Measurements from ENCODE around the gene GYG2.

Gene GYG2

GRCh38 chrX:2828959-2829411 is 255 bp downstream of the GYG2 start:
- Histone ChIP-seq H3K4me1 (ENCODE audit: control extremely low read depth in 1 of 4, control insufficient read depth in 4 of 4, insufficient read depth in 4 of 4, low read length in 3 of 4) (peaks cover 0 to 15% (median 3%) of the 10 kb centered on the region in 4 experiments), H3K36me3 (ENCODE audit: control insufficient read depth in 4 of 4, insufficient read depth in 4 of 4, low read length in 3 of 4) (no peaks in the 10 kb centered on the region), H3K27ac (ENCODE audit: insufficient read depth in 1 of 2, low read depth in 1 of 2, low read length in 2 of 2, poor library complexity in 1 of 2, severe bottlenecking in 2 of 2) (no peak overlapping the region), H3K27me3 (replicated peaks in 2 of 5; ENCODE audit: control insufficient read depth in 4 of 5, insufficient read depth in 5 of 5, low read length in 4 of 5) (peaks cover 0 to 46% (median 5%) of the 10 kb centered on the region in 5 experiments), H3K4me3 (ENCODE audit: control insufficient read depth in 1 of 7, extremely low read depth in 1 of 7, insufficient read depth in 4 of 7, low read depth in 2 of 7, low read length in 6 of 7) (peak overlapping the region in 5 of 7 experiments; percentile 19 to 62 (median 52)), H3K9me3 (ENCODE audit: control extremely low read depth in 1 of 5, control insufficient read depth in 4 of 5, insufficient read depth in 2 of 5, low read depth in 1 of 5, low read length in 4 of 5) (peaks cover 0 to 3% (median 0%) of the 10 kb centered on the region in 5 experiments)
- ChIA-PET CTCF (no interaction called here), POLR2A (no interaction called here)
- peak in 1 of 3 donors; percentile 24 for DNase-seq
- 3% methylated on average over 24 of the region's 44 CpGs for WGBS (ENCODE audit: insufficient coverage)

GRCh38 chrX:2829469-2830246 is 928 bp downstream of the GYG2 start:
- Histone ChIP-seq H3K9me3 (ENCODE audit: control extremely low read depth in 1 of 5, control insufficient read depth in 4 of 5, insufficient read depth in 2 of 5, low read depth in 1 of 5, low read length in 4 of 5) (peaks cover 0 to 3% (median 0%) of the 10 kb centered on the region in 5 experiments), H3K27me3 (replicated peaks in 2 of 5; ENCODE audit: control insufficient read depth in 4 of 5, insufficient read depth in 5 of 5, low read length in 4 of 5) (peaks cover 0 to 45% (median 5%) of the 10 kb centered on the region in 5 experiments), H3K4me1 (ENCODE audit: control extremely low read depth in 1 of 4, control insufficient read depth in 4 of 4, insufficient read depth in 4 of 4, low read length in 3 of 4) (peaks cover 0 to 15% (median 3%) of the 10 kb centered on the region in 4 experiments), H3K4me3 (ENCODE audit: control insufficient read depth in 1 of 7, extremely low read depth in 1 of 7, insufficient read depth in 4 of 7, low read depth in 2 of 7, low read length in 6 of 7) (peak overlapping the region in 3 of 7 experiments; percentile 49 to 62 (median 56)), H3K36me3 (ENCODE audit: control insufficient read depth in 4 of 4, insufficient read depth in 4 of 4, low read length in 3 of 4) (no peaks in the 10 kb centered on the region), H3K27ac (ENCODE audit: insufficient read depth in 1 of 2, low read depth in 1 of 2, low read length in 2 of 2, poor library complexity in 1 of 2, severe bottlenecking in 2 of 2) (no peak overlapping the region)
- peak in 1 of 3 donors; percentile 15 for DNase-seq
- ChIA-PET CTCF (no interaction called here), POLR2A (no interaction called here)
- 19% methylated on average over 47 of the region's 62 CpGs for WGBS (ENCODE audit: insufficient coverage)

- CTCF ChIA-PET: no interaction called here
- H3K27me3 ChIP-seq (replicated peaks in 2 of 5; ENCODE audit: control insufficient read depth in 4 of 5, insufficient read depth in 5 of 5, low read length in 4 of 5): peaks cover 0 to 45% (median 5%) of the 10 kb centered on the region in 5 experiments
- no peaks in the 10 kb centered on the region for H3K36me3 ChIP-seq (ENCODE audit: control insufficient read depth in 4 of 4, insufficient read depth in 4 of 4, low read length in 3 of 4)
- no peak overlapping the region for H3K27ac ChIP-seq (ENCODE audit: insufficient read depth in 1 of 2, low read depth in 1 of 2, low read length in 2 of 2, poor library complexity in 1 of 2, severe bottlenecking in 2 of 2)
- 95% methylated on average over 14 of the region's 14 CpGs for WGBS (ENCODE audit: insufficient coverage)
- H3K9me3 ChIP-seq (ENCODE audit: control extremely low read depth in 1 of 5, control insufficient read depth in 4 of 5, insufficient read depth in 2 of 5, low read depth in 1 of 5, low read length in 4 of 5): peaks cover 0 to 3% (median 0%) of the 10 kb centered on the region in 5 experiments
- H3K4me3 ChIP-seq (ENCODE audit: control insufficient read depth in 1 of 7, extremely low read depth in 1 of 7, insufficient read depth in 4 of 7, low read depth in 2 of 7, low read length in 6 of 7): no peak overlapping the region
- peaks cover 0 to 15% (median 3%) of the 10 kb centered on the region in 4 experiments for H3K4me1 ChIP-seq (ENCODE audit: control extremely low read depth in 1 of 4, control insufficient read depth in 4 of 4, insufficient read depth in 4 of 4, low read length in 3 of 4)
- POLR2A ChIA-PET: no interaction called here
- DNase-seq: no peak
These were observed 2.9 kb downstream of the GYG2 start for GRCh38 chrX:2831471-2832228.

DNA sequence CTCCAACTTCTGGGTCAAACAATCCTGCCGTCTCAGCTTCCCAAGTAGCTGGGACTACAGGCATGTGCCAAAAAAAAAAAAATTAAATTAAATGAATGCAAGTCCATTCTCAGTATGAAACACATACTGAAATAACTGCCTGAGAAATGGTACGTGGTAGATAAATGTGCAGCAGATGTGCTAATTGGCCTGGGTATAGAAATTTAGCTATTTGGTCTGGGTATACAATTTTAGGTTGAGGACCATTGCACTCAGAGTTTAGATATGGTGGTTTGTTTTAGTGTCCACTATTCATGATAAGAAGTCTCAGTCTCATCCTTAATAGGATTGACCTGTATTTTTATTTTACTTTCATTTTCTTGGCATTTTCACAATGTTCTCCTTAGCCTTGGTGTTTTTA is 9.2 kb downstream of the GYG2 start:
- no peaks in the 10 kb centered on the region for H3K4me1 ChIP-seq (ENCODE audit: control extremely low read depth in 1 of 4, control insufficient read depth in 4 of 4, insufficient read depth in 4 of 4, low read length in 3 of 4)
- WGBS (ENCODE audit: insufficient coverage): no CpG with 5 or more reads among the region's 2 CpGs
- POLR2A ChIA-PET: no interaction called here

GRCh38 chrX:2840961-2841360 is 12.2 kb downstream of the GYG2 start:
- H3K4me3 ChIP-seq (ENCODE audit: control insufficient read depth in 1 of 7, extremely low read depth in 1 of 7, insufficient read depth in 4 of 7, low read depth in 2 of 7, low read length in 6 of 7): no peak overlapping the region
- CTCF ChIA-PET: no interaction called here

More for the DNA sequence above, 9.2 kb downstream of the GYG2 start:
- H3K4me3 ChIP-seq (ENCODE audit: control insufficient read depth in 1 of 7, extremely low read depth in 1 of 7, insufficient read depth in 4 of 7, low read depth in 2 of 7, low read length in 6 of 7): no peak overlapping the region
- no peak overlapping the region for H3K27ac ChIP-seq (ENCODE audit: insufficient read depth in 1 of 2, low read depth in 1 of 2, low read length in 2 of 2, poor library complexity in 1 of 2, severe bottlenecking in 2 of 2)
- CTCF ChIA-PET: no interaction called here
- DNase-seq: no peak
- peaks cover 0 to 7% (median 3%) of the 10 kb centered on the region in 5 experiments for H3K9me3 ChIP-seq (ENCODE audit: control extremely low read depth in 1 of 5, control insufficient read depth in 4 of 5, insufficient read depth in 2 of 5, low read depth in 1 of 5, low read length in 4 of 5)
- no peaks in the 10 kb centered on the region for H3K27me3 ChIP-seq (replicated peaks in 2 of 5; ENCODE audit: control insufficient read depth in 4 of 5, insufficient read depth in 5 of 5, low read length in 4 of 5)
- H3K36me3 ChIP-seq (ENCODE audit: control insufficient read depth in 4 of 4, insufficient read depth in 4 of 4, low read length in 3 of 4): no peaks in the 10 kb centered on the region

GRCh38 chrX:2841537-2841936 is 12.8 kb downstream of the GYG2 start:
- WGBS (ENCODE audit: insufficient coverage): 93% methylated on average over 9 of the region's 9 CpGs
- ChIA-PET POLR2A (no interaction called here), CTCF (no interaction called here)
- no peak for DNase-seq
- peaks cover 0 to 7% (median 0%) of the 10 kb centered on the region in 5 experiments for H3K9me3 ChIP-seq (ENCODE audit: control extremely low read depth in 1 of 5, control insufficient read depth in 4 of 5, insufficient read depth in 2 of 5, low read depth in 1 of 5, low read length in 4 of 5)
- no peak overlapping the region for H3K27ac ChIP-seq (ENCODE audit: insufficient read depth in 1 of 2, low read depth in 1 of 2, low read length in 2 of 2, poor library complexity in 1 of 2, severe bottlenecking in 2 of 2)
- no peaks in the 10 kb centered on the region for H3K27me3 ChIP-seq (replicated peaks in 2 of 5; ENCODE audit: control insufficient read depth in 4 of 5, insufficient read depth in 5 of 5, low read length in 4 of 5)
- no peaks in the 10 kb centered on the region for H3K36me3 ChIP-seq (ENCODE audit: control insufficient read depth in 4 of 4, insufficient read depth in 4 of 4, low read length in 3 of 4)
- no peaks in the 10 kb centered on the region for H3K4me1 ChIP-seq (ENCODE audit: control extremely low read depth in 1 of 4, control insufficient read depth in 4 of 4, insufficient read depth in 4 of 4, low read length in 3 of 4)
- no peak overlapping the region for H3K4me3 ChIP-seq (ENCODE audit: control insufficient read depth in 1 of 7, extremely low read depth in 1 of 7, insufficient read depth in 4 of 7, low read depth in 2 of 7, low read length in 6 of 7)

More at GRCh38 chrX:2840961-2841360, 12.2 kb downstream of the GYG2 start:
- no peaks in the 10 kb centered on the region for H3K36me3 ChIP-seq (ENCODE audit: control insufficient read depth in 4 of 4, insufficient read depth in 4 of 4, low read length in 3 of 4)
- H3K27ac ChIP-seq (ENCODE audit: insufficient read depth in 1 of 2, low read depth in 1 of 2, low read length in 2 of 2, poor library complexity in 1 of 2, severe bottlenecking in 2 of 2): no peak overlapping the region
- DNase-seq: no peak
- H3K27me3 ChIP-seq (replicated peaks in 2 of 5; ENCODE audit: control insufficient read depth in 4 of 5, insufficient read depth in 5 of 5, low read length in 4 of 5): no peaks in the 10 kb centered on the region
- H3K4me1 ChIP-seq (ENCODE audit: control extremely low read depth in 1 of 4, control insufficient read depth in 4 of 4, insufficient read depth in 4 of 4, low read length in 3 of 4): no peaks in the 10 kb centered on the region
- POLR2A ChIA-PET: no interaction called here
- 100% methylated on average over 1 of the region's 1 CpG for WGBS (ENCODE audit: insufficient coverage)
- peaks cover 0 to 7% (median 2%) of the 10 kb centered on the region in 5 experiments for H3K9me3 ChIP-seq (ENCODE audit: control extremely low read depth in 1 of 5, control insufficient read depth in 4 of 5, insufficient read depth in 2 of 5, low read depth in 1 of 5, low read length in 4 of 5)

- DNase-seq: no peak
- Histone ChIP-seq H3K27me3 (replicated peaks in 2 of 5; ENCODE audit: control insufficient read depth in 4 of 5, insufficient read depth in 5 of 5, low read length in 4 of 5) (no peaks in the 10 kb centered on the region), H3K4me1 (ENCODE audit: control extremely low read depth in 1 of 4, control insufficient read depth in 4 of 4, insufficient read depth in 4 of 4, low read length in 3 of 4) (no peaks in the 10 kb centered on the region), H3K36me3 (ENCODE audit: control insufficient read depth in 4 of 4, insufficient read depth in 4 of 4, low read length in 3 of 4) (no peaks in the 10 kb centered on the region), H3K4me3 (ENCODE audit: control insufficient read depth in 1 of 7, extremely low read depth in 1 of 7, insufficient read depth in 4 of 7, low read depth in 2 of 7, low read length in 6 of 7) (no peak overlapping the region), H3K9me3 (ENCODE audit: control extremely low read depth in 1 of 5, control insufficient read depth in 4 of 5, insufficient read depth in 2 of 5, low read depth in 1 of 5, low read length in 4 of 5) (no peaks in the 10 kb centered on the region), H3K27ac (ENCODE audit: insufficient read depth in 1 of 2, low read depth in 1 of 2, low read length in 2 of 2, poor library complexity in 1 of 2, severe bottlenecking in 2 of 2) (no peak overlapping the region)
- ChIA-PET CTCF (no interaction called here), POLR2A (no interaction called here)
These were observed 18.3 kb downstream of the GYG2 start for GRCh38 chrX:2846992-2847391.

Data from common myeloid progenitor, CD34-positive (primary cell).